Transverse colon (tissue), 4 donors: Measurements from ENCODE around the gene RTP3. TPM values are rescaled to one million over a fixed set of nuclear protein-coding genes. Genes with fewer than 3 reads are reported as not detected.

Experiments
- DNase-seq: peaks from one replicate; pipeline ENCODE4 v3.0.0-alpha.2; 2019
- H3K27ac ChIP-seq, 4 donors: fragments of 200-600 bp; sonication (generic); 2 replicates each; pipeline ENCODE4 v1.5.1; 2016 to 2018; ENCODE audit warnings: inconsistent platforms in 4 of 4
- H3K27me3 ChIP-seq: fragments of 200-600 bp; sonication (generic); 2 replicates; pipeline ENCODE4 v1.5.1; 2017; ENCODE audit warnings: inconsistent platforms
- H3K36me3 ChIP-seq, 4 donors: fragments of 200-600 bp; sonication (generic); 2 replicates each; pipeline ENCODE4 v1.5.1; 2017 to 2019; ENCODE audit warnings: inconsistent platforms in 4 of 4
- H3K4me1 ChIP-seq, 4 donors: fragments of 200-600 bp; sonication (generic); 2 replicates each; pipeline ENCODE4 v1.5.1; 2017 to 2020; ENCODE audit warnings: inconsistent platforms in 4 of 4
- H3K4me3 ChIP-seq, 4 donors: fragments of 200-600 bp; sonication (generic); 1 replicate in 1 of 4; 2 replicates in 3 of 4; pipeline versions ENCODE4 v1.5.1 to v1.6.1; 2017 to 2019; ENCODE audit warnings: inconsistent platforms in 4 of 4
- H3K9me3 ChIP-seq, 2 donors: fragments of 200-600 bp; sonication (generic); 2 replicates each; pipeline ENCODE4 v1.5.1; 2017 to 2019; ENCODE audit warnings: inconsistent platforms in 2 of 2
- EP300 ChIP-seq: sonication (generic); formaldehyde crosslinking; IDR thresholded peaks from one replicate; pipeline ENCODE4 v1.6.1; 2017; ENCODE audit warnings: antibody characterized with exemption, low read depth
- POLR2A ChIP-seq: fragments of 450-650 bp; IDR thresholded peaks from one replicate; pipeline ENCODE4 v1.6.1; 2016; ENCODE audit warnings: antibody characterized with exemption, mild to moderate bottlenecking, moderate library complexity
- POLR2AphosphoS5 ChIP-seq, 3 donors: sonication (generic); formaldehyde crosslinking; IDR thresholded peaks; one replicate each; pipeline ENCODE4 v1.6.1; 2016; ENCODE audit warnings: antibody characterized with exemption in 3 of 3
- WGBS, 2 donors: methylation state at CpG; one replicate each; pipeline ENCODE4 v1.1.5; 2018; ENCODE audit warnings: low coverage in 1 of 2; 5-methylcytosine and 5-hydroxymethylcytosine counted together
- in situ Hi-C, 4 donors: fragments of 200-750 bp; cut with MboI; loops; one replicate each; pipeline versions ENCODE4 v1.15.0 to v1.15.1; 2017; ENCODE audit warnings: low sequenced_read_pairs in 3 of 4, low pct_ligation_motif_present in 1 of 4, low pct_unique_long_range_greater_than_20kb in 1 of 4
- intact Hi-C: fragments of 100-400 bp; cut with DNase I; formaldehyde crosslinking; loops from one replicate; pipeline ENCODE4 v1.15.1; 2023; ENCODE audit warnings: low total_unique reads
- total RNA-seq, 4 donors: library from RNA; depleted of rRNA; stranded (reverse); fragments of >200 nt; gene quantifications; one replicate each; pipeline ENCODE4 v1.1.0, GENCODE V29; 2016
- TF ChIP-seq, protein P1 (sequence below), 5 experiments: fragments of 200-600 bp in 3 of 5; fragments of 450-650 bp in 2 of 5; sonication (generic) in 3 of 5; IDR thresholded peaks; 1 replicate in 2 of 5; 2 replicates in 3 of 5; pipeline ENCODE4 v1.5.1; 2016 to 2017; ENCODE audit warnings: antibody characterized with exemption in 5 of 5, inconsistent platforms in 3 of 5, mild to moderate bottlenecking in 2 of 5, moderate library complexity in 1 of 5

The RTP3 gene
- total RNA-seq, 4 donors from 2014 or later = not detected

DNA sequence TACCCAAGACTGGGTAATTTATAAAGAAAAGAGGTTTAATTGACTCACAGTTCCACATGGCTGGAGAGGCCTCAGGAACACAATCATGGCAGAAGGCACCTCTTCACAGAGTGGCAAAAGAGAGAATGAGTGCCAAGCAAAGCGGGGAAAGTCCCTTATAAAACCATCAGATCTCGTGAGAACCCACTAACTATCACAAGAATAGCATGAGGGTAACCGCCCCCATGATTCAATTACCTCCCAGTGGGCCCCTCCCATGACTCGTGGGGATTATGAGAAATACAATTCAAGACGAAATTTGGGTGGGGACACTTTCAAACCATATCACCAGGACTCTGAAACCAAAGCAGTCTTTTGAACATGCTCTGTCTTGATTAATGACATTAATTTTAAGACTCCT, 7.0 kb downstream of the RTP3 start:
- H3K9me3 ChIP-seq = no peaks in the 10 kb centered on the region
- no peak for DNase-seq
- intact Hi-C loops = no loop called here
- TF ChIP-seq POLR2A (no peak), EP300 (no peak), POLR2AphosphoS5 (IDR thresholded peaks at IDR 0.05) (no peak)
- TF ChIP-seq, protein P1, sequence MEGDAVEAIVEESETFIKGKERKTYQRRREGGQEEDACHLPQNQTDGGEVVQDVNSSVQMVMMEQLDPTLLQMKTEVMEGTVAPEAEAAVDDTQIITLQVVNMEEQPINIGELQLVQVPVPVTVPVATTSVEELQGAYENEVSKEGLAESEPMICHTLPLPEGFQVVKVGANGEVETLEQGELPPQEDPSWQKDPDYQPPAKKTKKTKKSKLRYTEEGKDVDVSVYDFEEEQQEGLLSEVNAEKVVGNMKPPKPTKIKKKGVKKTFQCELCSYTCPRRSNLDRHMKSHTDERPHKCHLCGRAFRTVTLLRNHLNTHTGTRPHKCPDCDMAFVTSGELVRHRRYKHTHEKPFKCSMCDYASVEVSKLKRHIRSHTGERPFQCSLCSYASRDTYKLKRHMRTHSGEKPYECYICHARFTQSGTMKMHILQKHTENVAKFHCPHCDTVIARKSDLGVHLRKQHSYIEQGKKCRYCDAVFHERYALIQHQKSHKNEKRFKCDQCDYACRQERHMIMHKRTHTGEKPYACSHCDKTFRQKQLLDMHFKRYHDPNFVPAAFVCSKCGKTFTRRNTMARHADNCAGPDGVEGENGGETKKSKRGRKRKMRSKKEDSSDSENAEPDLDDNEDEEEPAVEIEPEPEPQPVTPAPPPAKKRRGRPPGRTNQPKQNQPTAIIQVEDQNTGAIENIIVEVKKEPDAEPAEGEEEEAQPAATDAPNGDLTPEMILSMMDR (IDR thresholded peaks at IDR 0.05) = no peak
- WGBS, 2 donors = 61% methylated on average over 5 of the region's 5 CpGs; no CpG with 5 or more reads in 1 of the 2 donors
- H3K27me3 ChIP-seq = no peaks in the 10 kb centered on the region
- in situ Hi-C loops = loop anchor here in 2 of 4 donors (10.0 kb wide), 2 partner anchors 50 to 130 kb away; no protein-coding TSS in a partner anchor
- no peaks in the 10 kb centered on the region for H3K4me1 ChIP-seq
- H3K36me3 ChIP-seq = no peaks in the 10 kb centered on the region
- H3K27ac ChIP-seq = no peak overlapping the region
- no peak overlapping the region for H3K4me3 ChIP-seq

DNA sequence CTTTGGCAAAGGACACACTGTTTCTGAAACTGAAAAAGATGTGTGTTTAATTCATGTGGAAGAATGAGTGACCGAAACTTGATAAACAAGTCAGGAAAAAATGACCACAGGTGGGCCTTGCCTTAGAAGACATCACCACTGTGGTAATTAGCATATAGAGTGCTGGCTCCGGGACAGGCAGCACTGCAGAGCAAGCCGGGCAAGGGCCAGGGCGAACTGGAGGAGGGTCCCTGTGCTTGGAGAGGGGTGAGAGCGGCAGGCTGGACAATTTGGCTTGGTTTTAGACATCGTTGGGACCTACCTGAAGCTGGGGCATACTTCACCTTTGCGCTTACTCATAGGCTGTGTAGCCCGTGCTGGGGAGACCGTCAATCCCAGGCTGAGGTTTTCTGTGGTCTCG, 8.2 kb downstream of the RTP3 start:
- intact Hi-C loops (no loop called here), in situ Hi-C loops (loop anchor here in 2 of 4 donors (10.0 kb wide), 2 partner anchors 49 to 129 kb away; no protein-coding TSS in a partner anchor)
- no peaks in the 10 kb centered on the region for H3K27me3 ChIP-seq
- no peak overlapping the region for H3K27ac ChIP-seq
- no peaks in the 10 kb centered on the region for H3K9me3 ChIP-seq
- no peak overlapping the region for H3K4me3 ChIP-seq
- no peak for DNase-seq
- H3K36me3 ChIP-seq = no peaks in the 10 kb centered on the region
- TF ChIP-seq, protein P1 (IDR thresholded peaks at IDR 0.05) = no peak
- 86% methylated on average over 1 to 10 of the region's 10 CpGs for WGBS, 2 donors
- H3K4me1 ChIP-seq = no peaks in the 10 kb centered on the region

DNA sequence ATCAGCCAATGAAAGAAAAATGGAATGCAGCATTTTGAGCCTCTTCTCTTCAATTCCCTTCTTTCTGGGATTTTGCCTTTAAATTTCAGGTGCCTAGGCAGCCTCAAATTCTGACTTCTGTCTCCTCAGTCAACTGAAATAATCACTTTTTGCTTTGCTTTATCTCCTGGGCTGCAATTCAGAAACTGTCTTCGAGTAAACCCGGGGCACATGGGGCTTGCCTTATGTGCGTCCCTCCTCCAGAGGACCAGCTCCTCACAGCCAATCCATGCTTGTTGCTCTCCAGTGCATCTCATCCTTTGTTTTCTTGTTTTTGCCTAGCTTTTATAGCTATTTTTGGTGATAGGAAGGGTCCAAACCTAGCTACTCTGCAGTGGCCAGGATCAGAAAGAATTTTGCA, 8.8 kb downstream of the RTP3 start:
- no peak for DNase-seq
- in situ Hi-C loops (loop anchor here in 2 of 4 donors (10.0 kb wide), 2 partner anchors 48 to 128 kb away; no protein-coding TSS in a partner anchor), intact Hi-C loops (no loop called here)
- WGBS, 2 donors = 89 to 90% methylated on average over 3 of the region's 3 CpGs
- H3K27me3 ChIP-seq = no peaks in the 10 kb centered on the region
- no peak overlapping the region for H3K4me3 ChIP-seq
- no peaks in the 10 kb centered on the region for H3K4me1 ChIP-seq
- TF ChIP-seq POLR2A (no peak), EP300 (no peak)
- H3K27ac ChIP-seq = no peak overlapping the region
- H3K9me3 ChIP-seq = no peaks in the 10 kb centered on the region
- H3K36me3 ChIP-seq = no peaks in the 10 kb centered on the region

GRCh38 chr3:46508850-46509591, 11.2 kb downstream of the RTP3 start:
- Histone ChIP-seq H3K4me3 (no peak overlapping the region), H3K27me3 (no peaks in the 10 kb centered on the region), H3K4me1 (no peaks in the 10 kb centered on the region), H3K36me3 (no peaks in the 10 kb centered on the region), H3K27ac (no peak overlapping the region), H3K9me3 (no peaks in the 10 kb centered on the region)
- in situ Hi-C loops (loop anchor here in 2 of 4 donors (10.0 kb wide), 2 partner anchors 46 to 126 kb away; no protein-coding TSS in a partner anchor), intact Hi-C loops (no loop called here)
- WGBS, 2 donors = 87 to 96% methylated on average over 2 to 4 of the region's 4 CpGs
- DNase-seq = no peak
- TF ChIP-seq POLR2AphosphoS5 (IDR thresholded peaks at IDR 0.05) (no peak), POLR2A (no peak), EP300 (no peak)
- TF ChIP-seq, protein P1 (IDR thresholded peaks at IDR 0.05) = no peak
